M059J (cell line): ENCODE data around the gene MYD88. TPM values are rescaled to one million over a fixed set of nuclear protein-coding genes. Genes with fewer than 3 reads are reported as not detected.
A peak's percentile ranks its signal among the peaks of the same experiment; 100 is the strongest.

ENCODE experiments used
- DNase-seq: peaks from one replicate; pipeline ENCODE4 v3.0.0-alpha.2; 2012; ENCODE audit warnings: low read depth
- total RNA-seq: library from RNA; depleted of rRNA; stranded (reverse); fragments of >200 nt; shearing (Covaris generic); gene quantifications from 2 replicates; pipeline ENCODE4 v1.2.3, GENCODE V29; 2014; rRNA removed

Gene MYD88
- 12.9 and 14.1 TPM in 2 replicates for total RNA-seq

DNA sequence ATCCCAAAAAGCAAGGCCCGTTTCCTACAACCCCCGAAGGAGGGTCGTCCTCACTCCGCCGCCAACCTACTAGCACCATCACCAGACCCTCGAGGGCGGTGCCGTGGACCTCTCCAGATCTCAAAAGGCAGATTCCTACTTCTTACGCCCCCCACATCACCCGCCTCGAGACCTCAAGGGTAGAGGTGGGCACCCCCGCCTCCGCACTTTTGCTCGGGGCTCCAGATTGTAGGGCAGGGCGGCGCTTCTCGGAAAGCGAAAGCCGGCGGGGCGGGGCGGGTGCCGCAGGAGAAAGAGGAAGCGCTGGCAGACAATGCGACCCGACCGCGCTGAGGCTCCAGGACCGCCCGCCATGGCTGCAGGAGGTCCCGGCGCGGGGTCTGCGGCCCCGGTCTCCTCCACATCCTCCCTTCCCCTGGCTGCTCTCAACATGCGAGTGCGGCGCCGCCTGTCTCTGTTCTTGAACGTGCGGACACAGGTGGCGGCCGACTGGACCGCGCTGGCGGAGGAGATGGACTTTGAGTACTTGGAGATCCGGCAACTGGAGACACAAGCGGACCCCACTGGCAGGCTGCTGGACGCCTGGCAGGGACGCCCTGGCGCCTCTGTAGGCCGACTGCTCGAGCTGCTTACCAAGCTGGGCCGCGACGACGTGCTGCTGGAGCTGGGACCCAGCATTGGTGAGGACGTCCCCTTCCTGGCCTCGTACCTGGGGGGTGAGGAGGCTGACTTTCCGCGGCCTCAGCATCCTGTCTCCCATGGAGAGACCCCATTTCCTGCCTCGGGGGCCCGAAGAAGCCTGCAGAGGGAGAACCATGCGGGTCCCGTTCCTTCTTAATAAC, at the start of gene MYD88:
Gene MYD88 (plus strand): TSS at position 313 of the 842 bp plus-strand sequence. CDS start 40 bp downstream, at position 353.
- peak; percentile 61 for DNase-seq

DNA sequence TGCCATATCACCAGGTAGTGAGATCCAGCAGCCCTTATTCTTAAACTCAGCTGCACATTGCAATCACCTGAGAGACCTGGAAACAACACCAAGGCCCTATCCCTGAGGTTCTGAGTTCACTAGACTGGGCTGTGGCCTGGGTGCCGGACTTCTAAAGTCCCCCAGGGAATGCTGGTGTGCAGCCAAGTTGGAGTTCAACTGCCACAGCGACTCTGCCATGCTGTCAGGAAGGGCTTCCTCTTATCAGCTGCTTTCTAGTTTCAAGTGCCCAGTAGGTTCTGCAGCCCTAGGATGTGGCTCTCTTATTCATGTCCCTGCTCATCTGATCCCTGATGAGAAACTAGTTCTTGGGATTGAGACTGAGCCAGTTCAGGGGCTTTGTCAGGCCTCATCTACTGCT, 49.3 kb upstream of the MYD88 start:
- no peak for DNase-seq

DNA sequence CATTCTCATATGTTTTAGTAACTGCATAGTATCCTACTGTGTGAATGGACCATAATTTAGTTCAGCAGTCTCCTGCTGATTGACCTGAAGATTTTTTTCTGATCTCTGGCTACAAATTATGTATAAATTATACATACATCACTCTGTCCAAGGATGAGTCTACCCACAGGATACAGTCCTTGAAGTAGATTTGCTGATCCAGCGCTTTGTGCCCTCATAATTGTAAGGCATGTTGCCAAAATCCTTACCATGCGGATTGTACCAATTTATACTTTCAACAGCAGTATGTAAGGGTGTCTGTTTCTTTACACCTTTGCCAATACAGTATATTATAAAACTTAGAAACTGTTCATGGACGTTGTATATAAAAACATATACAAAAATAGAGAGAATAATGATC, 48.0 kb upstream of the MYD88 start:
- no peak for DNase-seq

DNA sequence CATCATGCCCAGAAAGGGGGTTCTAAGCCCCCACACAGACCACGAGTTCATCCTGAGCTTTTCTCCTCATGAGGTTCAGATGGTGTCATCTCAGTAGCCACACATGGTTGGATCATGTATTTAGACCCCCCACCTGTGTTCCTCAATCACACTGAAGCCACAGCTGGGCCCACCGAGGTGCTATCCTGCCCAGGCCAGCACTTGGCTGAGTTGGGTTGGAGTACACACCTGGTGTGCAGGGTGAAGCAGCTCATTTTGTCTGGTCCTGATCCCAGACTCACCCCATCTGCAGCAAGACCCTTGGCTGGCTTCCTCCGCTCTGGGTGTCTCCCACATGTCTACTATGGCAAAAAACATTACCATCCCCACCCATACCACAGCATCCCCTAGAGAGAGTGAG, 43.5 kb upstream of the MYD88 start:
- DNase-seq, result no peak

DNA sequence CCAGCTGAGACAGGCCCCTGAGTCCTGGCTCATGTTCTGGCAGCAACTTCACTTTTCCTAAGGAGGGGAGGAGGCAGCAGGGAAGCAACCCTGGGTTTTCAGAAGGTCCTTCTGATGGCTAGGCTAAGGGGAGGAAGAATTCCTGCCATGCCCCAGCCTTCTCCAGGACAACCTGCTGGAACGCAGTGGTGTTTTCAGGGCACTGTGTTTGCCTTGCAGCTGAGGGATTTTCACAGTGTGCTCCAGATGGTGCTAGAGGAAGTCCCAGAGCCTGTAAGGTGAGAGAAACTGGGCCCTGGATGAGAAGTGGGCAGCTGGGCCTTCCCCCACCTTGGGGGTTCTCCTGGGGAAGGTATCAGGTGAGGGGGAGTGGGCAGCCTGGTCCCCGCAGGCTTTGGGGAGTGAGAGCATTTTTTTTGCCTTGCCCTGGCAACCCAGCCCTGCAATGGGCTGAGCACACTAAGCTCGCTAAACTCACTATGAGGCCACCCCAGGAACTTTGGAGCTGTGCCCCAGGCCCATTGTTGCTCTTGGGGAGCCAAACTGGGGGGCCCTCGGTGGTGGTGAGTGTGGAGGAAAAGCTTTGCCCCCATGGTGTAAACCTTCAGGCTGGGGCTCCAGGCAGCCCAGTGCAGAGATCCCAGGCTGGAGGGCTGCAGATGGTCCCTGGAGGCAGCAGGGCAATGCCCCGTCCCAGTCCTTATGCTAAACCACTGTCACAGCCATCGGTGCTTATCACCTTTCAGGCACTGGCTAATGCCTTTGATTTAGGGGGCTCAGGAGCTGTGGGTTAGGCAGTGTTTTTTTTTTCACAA, 42.6 kb upstream of the MYD88 start:
- DNase-seq, result no peak

DNA sequence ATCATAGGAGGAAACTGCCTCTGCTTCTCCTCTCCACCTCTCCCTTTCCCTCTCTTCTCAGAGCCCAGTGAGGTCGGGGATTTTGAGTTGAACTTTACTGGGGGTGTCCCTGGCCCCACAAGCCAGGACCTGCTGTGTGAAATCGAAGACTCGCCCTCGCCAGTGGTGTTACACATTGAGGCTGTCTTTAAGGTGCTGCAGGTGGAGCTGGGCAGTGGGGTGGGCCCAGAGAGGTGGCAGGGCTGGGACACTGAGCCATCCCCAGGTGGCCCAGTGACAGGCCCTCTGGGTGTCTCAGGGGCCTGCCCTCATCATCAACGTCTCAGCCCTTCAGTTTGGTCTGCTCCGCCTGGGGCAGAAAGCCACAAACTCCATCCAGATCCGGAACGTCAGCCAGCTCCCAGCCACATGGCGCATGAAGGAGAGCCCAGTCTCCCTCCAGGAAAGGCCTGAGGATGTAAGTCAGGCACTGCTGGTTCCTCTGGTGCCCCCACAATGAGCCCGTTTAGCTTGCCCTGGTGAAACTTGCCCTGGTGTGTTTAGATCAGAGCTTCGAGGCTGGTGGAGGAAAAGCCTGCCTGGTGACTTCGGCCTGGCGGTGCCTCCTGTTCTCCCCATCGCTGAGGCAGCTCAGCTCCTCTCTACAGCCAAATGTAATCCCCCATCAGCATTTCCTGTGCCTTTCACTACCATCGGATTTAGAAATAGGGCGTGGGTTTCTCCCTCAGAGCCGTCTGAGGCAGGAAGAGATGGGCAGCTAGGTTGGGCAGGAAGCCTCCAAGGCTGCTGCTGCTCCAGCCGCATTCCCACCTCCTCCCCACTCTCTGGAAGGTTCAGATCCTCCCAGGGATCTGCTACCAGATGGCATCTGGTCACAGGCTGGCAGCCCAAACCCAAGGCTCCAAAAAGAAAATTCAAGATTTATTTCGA, 40.8 kb upstream of the MYD88 start:
- no peak for DNase-seq

DNA sequence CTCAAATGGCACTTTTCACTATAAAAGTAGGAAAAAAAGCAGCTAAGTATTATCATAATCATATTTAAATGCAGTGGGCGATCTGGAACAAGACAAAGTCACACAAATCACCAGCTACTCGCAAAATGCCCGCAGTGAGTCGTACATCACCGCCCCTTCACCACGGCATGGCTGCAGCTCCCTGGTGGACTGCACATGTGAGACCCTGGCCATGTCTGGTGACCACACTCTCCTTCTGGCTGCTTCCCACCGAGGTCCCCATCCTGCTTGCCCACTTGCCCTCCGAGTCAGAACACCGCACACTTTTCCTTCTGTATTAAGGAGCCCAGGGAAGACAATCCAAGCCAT, 40.1 kb upstream of the MYD88 start:
- DNase-seq, result no peak

DNA sequence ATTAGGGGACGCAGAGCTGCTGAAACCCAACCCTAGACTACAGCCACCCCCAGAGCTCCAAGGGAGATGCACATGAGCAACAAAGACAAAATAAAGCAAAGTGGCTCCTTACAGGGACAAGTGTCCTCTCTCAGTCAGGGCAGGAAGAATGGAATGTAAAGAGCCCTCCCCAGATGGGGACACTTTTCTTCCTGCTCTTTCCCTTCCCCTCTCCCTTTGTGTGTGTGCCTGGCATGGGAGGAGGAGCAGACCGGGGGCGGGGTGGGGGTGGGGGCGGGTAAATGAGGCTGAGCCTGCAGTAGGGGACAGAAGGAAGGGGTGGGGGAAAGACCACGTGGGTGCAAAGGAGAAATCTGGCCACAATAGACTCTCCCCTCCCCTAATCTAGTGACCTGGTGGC, 38.9 kb upstream of the MYD88 start:
- DNase-seq, result no peak

DNA sequence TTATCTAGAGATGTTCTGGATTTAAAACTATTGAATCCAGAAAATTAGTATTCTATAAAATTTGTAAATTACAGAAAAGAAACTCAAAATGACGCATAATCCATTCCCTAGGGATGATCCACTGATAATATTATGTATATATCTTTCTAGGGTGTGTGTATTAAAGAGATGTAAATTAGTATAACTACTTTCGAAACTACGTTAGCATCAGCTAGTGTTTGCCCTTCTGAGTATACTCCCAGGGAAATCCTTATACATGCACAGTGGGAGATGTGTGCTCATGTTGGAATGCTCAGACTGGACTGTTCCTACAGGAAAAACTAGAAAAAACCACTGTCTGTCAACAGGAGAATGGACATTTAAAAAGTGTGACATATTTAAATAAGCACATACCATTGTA, 38.0 kb upstream of the MYD88 start:
- DNase-seq, result no peak

DNA sequence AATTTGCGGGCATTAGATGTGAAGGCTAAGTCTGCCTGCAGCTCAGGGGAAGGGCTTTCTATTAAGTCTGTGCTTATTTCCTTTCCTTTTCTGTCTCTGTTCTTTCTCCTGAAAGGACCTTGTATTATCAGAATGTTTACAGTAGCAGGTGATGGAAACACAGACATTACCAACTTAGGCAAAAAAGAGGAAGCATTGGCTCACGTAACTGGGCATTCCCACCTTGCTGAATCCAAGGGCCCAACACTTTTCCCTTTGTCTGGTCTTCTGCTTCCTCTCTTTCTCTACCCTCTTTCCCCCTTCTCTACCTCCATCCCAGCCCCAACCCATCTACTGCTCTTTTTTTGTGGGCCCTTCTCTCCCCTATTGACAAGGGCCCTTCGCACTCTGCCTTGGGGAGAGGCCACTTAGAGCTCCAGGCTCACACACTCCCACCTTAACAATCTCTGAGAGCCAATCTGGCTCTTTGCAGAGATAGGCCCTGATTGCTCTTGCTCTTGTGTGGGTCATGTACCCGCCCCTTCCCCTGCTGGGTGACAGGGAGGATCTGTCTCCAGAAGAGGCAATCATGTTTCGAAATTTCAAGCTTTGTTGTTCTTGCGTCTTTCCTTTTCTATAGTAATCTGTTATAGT, 36.5 kb upstream of the MYD88 start:
- DNase-seq, result no peak

DNA sequence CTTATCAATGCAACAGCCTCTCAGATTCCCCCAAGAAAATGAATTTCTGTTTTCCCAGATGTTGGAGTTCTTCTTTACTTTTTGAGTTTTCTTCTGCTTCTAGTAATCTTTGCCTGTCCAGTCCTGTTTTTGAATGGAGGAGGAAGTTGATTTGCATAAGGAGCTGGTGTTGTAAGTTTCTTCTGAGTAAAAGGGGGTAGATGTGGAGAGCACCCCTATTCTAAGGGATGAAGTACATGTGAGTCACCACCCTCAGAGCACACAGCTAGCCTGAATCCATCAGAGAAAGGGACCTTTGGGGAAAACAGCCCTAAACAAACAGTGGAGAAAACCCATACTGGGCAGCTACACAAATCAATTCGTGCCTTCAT, 36.0 kb upstream of the MYD88 start:
- no peak for DNase-seq

DNA sequence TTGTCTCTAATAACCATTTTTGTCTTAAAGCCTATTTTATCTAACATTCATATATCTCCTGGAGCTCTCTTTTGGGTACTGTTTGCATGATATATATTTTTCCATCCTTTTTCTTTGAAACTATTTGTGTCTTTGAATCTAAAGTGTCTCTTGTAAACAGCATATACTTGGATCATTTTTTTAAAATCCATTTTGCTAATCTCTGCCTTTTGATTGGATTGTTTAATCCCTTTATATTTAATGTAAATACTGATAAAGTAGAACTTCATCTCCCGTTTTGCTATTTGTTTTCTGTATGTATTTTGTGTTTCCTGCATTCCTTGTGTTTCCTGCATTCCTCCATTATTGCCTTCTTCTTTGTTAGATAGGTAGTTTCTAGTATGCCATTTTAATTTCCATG, 32.9 kb upstream of the MYD88 start:
- DNase-seq, result no peak

DNA sequence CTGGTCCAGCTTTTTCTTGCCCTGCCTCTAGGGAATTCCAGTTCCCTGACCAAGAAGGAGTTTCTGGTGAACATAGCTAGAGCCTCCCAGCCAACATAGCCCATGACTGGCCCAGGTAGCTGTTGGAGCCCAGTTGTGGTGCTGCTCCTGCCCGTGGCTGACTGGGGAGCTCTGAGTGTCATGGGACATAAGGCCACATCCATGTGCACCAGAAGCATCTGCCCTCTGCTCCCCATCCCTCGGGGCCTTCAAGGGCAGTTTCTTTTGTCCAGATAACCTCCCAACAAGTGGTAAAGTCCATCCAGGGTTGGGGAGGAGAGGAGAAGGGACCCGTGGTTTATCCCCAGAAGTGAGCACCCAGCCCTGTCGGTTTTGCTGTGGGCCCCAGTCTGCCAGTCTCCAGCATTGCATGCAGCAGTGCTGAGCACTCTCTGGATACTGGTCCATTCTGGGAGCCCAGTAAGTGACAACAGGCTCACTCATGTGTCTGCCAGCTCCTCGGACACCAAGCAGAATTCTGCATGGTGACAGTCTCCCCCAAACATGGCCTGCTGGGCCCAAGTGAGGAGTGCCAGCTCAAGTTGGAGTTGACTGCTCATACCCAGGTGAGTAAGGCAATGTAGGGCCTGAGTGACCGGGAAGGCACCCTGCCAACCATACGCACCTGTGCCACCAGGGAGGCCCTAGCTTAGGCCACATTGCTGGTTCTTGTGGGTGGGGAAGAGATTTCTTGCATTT, 30.4 kb upstream of the MYD88 start:
- no peak for DNase-seq

DNA sequence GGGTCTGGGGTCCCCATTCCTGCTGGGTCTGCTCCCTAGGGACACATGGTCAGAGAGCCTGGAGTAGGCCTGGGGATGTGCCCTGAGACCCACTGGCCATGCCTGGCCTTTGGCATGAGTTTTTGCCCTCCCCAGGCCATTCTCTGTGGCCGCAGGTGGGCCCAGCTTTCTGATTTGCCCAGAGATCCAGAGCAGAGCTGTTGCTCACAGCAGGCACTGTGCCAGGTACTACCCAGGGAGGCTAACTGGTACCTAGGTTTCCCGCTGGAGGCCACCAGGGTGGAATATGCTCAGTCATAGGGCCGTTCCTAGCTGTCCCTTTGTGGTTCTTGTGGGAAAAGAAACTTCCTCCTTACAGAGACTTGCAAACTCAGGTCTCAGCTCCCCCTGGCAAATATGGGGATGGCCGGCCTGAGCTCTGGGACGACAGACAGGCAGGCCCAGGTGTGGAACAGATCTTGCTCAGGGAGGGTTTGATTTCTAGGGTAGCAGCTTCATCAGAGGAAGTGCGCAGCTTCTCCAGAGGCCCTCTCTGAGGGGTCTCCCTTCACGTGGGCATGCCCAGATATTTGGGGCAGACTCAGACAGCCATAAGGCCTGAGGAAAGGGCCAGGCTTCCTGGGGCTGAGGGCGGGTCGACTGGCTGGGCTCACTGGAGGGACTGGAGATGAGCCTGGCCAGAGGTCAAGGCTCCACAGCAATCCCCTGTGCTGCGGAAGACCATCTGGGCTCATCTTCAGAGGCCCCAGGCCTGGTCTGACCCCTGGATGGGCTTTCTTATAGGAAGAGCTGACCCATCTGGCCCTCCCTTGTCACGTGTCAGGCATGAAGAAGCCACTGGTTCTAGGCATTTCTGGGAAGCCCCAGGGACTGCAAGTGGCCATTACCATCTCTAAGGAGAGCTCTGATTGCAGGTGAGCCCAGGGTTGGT, 29.5 kb upstream of the MYD88 start:
- peak; percentile 11 for DNase-seq

DNA sequence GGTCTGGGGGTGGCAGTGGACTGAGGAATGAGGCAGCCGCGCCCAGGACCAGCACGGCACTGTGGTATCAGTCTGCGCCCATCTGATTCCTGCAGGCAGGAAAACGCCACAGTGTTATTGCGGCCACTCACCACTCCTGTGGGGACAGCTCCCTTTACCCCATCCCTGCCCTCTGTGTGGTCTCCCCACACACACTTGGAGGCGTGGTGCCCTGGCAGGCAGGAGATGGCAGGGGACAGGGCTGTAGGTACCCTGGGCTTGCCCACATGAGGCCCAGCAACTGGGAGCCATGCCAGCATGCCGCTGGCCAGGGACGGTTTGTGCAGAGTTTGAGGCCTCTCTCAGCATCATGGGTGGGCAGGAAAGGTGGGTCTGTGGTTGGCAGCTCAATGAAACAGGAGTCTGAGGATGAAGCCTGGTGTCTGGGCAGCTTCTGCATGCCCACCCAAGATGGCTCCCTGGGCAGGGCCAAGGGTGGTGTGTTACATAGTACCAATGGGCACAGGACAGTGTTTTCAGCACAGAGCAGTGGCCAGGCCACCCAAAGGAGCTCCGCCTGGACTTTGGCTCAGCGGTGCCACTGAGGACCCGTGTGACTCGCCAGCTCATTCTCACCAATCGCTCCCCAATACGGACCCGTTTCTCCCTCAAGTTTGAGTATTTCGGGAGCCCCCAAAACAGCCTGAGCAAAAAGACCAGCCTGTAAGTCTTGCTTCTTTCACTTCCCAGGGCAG, 28.7 kb upstream of the MYD88 start:
- DNase-seq, result no peak

DNA sequence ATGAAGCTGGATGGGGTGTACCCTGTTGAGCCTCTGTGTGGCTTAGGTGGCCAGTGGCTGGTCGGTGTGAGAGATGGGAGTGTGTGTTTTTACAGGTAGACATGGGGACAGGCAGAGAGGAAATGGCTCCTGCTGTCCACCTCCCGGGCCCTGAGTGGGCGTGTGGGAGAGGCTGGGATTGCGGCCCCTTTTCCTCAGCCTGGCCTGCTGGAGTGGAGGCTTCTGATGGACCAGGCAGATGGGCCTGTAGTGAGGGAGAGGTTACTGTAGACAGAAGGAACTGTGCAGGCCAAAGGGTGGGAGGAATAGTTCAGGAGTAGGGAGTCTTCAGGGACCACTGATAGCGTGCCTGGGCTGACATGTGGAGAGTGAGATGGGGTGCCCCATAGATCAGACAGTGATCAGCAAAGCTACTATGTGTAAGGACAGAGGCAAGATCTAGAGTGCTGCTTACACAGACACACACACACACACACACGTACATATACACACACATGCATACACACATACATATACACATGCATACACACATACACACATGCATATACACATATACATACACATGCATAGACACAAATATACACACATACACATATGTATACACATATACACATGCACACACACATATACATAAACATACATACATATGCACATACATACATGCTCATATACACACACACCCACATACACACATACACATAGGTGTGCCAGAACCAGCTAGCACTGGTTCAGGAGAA, 28.0 kb upstream of the MYD88 start:
- no peak for DNase-seq

DNA sequence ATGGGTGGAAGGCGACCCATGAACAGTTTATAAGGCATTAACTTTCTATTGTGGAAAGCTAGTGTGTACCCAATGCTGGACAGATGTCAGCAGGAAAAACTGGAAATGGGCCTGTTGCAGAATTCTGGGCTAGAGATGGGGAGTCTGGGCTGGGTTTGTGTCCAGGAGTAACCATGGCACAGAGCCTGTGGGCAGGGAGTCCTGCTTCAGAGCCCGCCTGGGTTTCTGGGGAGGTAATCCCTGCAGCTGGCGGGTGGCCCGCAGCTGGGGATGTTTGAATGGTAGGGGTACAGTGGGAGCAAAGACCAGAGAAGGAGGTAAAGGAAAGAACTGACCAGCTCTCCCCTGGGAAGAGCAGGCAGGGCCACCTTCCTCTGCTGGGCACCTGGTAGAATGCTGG, 27.3 kb upstream of the MYD88 start:
- no peak for DNase-seq

DNA sequence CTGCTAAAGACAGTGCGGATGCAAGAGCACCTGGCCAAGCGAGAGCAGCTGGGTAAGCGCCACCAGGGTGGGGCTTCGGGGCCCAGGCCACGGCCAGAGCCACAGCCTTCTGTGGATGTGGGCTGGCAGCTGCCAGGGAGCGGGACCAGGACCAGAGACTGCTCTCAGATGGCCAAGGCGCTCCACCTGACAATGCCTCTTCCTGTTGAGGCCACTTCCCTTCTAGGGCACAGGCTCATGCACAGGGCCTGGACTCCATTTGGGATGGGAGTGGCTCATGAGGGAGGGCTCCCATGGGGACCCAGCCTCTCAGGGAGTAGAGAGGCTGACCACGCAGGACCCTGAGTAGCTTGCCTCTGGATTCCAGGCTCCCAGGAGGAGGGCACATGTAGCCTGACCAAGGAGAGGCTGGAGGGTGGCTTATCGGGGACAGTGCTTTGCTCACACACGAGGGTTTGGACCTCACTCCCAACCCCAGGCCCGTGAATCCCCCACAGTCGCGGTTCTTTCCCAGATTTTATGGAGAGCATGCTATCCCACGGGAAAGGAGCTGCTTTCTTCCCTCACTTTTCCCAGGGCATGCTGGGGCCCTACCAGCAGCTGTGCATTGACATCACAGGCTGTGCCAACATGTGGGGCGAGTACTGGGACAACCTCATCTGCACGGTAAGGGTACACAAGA, 26.6 kb upstream of the MYD88 start:
- no peak for DNase-seq
